GM21825 (cell line): ENCODE measurements around the gene UBA52.
A peak's percentile ranks its signal among the peaks of the same experiment; 100 is the strongest.
"Not testable (repeated sequence)": the region's sequence is repeated elsewhere in the genome, so short reads cannot be mapped to it uniquely, and the experiment has no call there.

Experiments used
- ATAC-seq: cut with Tn5 transposase; IDR thresholded peaks from one replicate; pipeline ENCODE4 v1.9.1; 2021; ENCODE audit warnings: mild to moderate bottlenecking, moderate library complexity; ENCODE audit not compliant: unreplicated experiment

The UBA52 gene

DNA sequence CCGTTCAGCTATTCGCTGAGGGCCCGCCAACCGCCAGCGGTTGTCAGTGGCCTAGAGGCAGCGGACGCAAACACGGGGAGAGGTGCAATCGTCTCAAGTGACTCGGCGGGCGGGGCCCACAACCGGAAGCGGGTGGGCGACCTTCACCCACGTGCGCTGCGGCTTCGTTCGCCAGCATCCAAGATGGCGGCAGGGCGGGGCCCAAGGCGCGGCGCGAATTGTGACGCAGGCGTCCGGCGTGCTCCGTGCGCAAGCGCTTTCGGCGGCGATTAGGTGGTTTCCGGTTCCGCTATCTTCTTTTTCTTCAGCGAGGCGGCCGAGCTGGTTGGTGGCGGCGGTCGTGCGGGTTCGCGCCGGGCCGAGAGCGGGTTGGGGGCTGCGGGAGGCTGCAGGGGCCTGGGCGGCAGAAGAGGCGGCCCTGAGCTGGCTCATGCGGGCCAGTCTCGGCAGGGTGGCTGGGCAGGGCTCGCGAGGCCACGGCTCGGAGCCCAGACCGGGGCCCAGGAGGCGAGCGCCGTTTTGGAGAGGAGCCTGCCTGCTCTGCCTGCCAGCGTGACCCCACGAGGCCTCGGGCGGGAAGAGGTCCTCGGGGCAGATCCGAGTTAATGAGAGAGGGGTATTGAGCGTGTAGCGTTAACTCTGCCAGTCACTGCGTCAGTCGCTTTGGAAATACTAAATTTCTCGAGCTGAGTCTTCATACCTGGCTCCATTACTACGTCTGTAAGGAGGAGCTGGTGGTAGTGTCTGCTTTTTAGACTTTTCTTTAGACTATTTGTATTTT lies at the start of gene UBA52:
UBA52 (plus strand) TSS at position 294 of the 781 bp plus-strand sequence. CDS start 1,444 bp downstream, outside the sequence.
- ATAC-seq, result peak; percentile 85

DNA sequence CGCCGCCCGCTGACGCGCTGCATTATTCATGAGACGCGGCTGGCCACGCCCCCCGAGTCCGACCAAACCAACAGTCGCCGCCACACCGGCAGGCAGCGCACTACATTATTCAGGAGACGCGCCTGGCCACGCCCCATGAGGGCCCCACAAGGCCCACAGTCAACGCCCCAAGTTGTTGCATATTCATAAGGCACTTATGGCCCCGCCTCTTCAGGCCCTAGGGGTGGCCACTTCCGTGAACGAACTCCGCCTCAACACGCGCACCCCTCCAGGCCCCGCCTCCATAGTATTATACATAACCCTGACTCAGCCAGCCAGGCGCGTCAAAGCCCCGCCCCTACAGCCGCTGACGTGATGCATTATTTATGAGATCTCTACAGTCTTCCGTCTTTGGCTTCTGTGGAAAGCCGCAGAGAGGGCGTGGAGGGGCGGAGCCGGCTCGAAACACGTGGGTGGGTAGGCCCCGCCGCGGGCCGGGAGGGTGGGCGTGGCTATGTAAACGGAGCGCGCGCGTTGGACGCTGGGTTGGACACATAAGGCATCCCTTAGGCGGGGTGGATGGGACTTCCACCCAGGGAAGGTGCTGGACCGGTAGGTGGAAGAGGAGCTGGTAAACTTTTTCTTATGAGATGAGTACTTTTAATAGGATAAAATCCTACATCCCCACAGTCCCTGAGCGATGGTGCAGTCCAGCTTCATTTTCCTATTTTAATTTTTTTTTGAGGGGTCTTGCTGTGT lies 49.4 kb upstream of the UBA52 start:
- ATAC-seq, result peak; percentile 79

DNA sequence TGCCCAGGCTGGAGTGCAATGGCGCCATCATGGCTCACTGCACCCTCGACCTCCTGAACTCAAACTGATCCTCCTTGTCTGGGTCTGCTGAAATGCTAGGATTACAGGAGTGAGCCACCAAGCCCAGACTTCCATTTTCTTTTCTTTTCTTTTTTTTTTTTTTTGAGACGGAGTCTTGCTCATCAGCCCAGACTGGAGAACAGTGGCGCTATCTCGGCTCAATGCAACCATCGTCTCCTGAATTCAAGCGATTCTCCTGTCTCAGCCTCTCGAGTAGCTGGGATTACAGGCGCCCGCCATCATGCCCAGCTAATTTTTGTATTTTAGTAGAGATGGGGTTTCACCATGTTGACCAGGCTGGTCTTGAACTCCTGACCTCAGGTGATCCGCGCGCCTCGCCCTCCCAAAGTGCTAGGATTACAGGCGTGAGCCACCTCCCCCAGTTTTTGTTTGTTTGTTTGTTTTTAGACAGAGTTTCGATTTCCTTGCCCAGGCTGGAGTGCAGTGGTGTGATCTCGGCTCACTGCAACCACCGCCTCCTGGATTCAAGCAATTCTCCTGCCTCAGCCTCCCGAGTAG lies 48.7 kb upstream of the UBA52 start:
- ATAC-seq, result not testable (repeated sequence)

GRCh38 chr19:18523841-18524240 lies 47.8 kb upstream of the UBA52 start:
- ATAC-seq, result no peak

DNA sequence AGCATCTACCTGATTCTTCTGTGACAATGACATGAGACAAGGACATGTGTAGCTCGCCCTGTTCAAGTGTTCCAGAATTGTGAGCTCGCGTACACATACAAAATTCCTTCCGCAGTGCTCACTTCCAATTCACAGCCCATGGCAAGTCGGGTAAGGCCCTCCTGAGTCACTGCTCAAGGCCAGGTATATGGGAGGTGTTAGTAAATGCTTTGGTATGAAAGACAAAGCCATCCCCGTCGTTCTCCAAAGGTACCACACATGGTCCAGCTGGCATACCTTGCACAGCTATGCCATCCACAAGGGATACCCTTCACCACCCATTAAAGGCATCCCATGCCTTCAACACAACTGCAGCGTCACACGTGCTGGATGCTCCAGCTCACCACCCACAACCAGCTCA lies 45.3 kb upstream of the UBA52 start:
- no peak for ATAC-seq

DNA sequence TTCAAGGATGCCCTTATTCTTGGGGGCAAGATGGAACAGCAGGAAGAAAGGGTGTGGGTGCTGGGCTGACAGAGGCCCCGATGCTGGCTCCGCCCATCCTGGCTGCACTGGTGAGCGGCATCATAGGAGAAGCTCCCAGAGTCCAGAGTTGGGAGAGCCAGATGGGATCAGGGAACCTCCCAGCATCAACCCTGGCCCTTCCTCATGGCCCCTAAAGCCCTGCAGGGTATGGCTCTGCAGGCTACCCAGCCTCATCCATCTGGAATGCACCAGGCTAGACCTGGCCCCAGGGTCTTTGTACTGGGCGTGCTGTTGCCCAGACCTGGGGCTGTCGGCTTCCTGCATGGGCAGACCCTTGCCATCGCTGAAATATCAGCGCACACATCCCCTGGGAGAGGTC lies 41.9 kb upstream of the UBA52 start:
- ATAC-seq, result no peak

DNA sequence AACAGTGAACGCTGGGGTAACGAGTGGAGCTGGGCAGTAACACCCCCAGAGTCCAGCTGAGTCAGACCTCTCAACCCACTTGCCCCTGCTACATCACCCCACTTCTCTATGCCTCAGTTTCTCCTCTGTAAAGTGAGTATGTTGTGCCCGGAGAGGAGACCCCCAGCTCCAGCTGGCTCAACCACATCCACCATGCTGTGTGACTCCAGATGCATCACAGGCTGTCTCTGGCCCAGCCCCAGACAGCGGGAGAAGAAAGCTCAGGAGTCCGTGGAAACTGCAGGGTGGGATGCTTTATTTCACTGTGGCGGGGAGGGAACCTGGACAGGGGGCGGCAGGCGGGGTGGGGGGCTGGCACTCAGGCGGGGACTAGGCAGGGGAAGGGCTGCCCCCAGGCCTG lies 40.2 kb upstream of the UBA52 start:
- ATAC-seq, result no peak

DNA sequence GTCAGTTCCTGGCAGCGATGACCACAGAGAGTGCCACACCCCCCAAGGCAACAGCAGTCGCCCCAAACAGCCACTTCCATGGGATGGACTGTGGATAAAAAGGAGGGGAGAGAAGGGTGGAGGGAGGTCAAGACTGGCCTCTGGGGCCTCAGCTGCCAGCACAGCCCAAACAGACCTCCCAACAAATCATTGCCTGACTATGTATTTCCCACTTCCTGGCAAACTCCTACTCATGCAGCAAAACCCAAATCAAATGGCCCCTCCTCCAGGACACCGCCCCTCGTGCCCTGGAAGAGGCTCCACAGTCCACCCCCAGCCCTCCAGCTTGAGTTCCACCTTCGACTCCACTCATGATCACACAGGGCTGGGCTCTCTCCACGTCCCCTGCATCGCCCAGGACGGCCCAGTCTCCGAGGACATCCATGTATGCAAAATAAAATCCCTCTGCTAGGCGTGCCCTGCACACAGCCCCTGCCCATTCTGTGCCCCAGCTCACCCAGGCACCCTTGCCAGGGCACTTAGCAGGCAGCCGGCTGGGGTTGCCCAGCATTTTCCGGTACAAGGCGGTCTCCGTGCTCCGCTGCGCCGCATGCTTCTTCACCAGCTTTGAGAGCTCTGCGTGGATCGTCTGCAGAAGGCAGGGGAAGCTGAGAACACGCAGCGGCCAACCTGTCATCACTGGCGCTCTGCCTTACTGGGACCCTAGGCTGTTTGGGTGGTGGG lies 39.3 kb upstream of the UBA52 start:
- no peak for ATAC-seq

GRCh38 chr19:18533058-18533457 lies 38.6 kb upstream of the UBA52 start:
- ATAC-seq, result no peak

GRCh38 chr19:18536475-18536874 lies 35.2 kb upstream of the UBA52 start:
- ATAC-seq, result no peak

- ATAC-seq, result no peak
Measured at GRCh38 chr19:18537431-18537830, 34.2 kb upstream of the UBA52 start.

DNA sequence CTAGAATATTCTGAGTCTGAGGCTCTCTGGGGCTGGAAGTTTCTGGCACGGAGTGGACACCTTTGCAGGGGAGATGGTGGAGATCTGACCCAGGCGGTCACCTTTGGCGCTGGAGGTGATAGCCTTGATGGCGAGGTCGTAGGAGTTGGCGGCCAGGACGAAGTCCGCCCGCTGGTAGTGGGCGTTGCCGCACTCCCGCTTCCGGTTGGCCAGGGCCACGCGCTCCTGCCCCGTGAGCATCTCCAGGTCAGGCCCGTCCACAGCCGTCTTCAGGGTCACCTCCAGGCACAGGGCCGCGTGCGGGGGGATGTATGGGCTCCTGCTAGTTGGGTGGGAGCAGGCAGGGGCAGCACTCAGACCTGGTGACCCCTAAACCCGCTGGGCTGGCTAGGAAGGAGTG lies 33.5 kb upstream of the UBA52 start:
- no peak for ATAC-seq

GRCh38 chr19:18539372-18539771 lies 32.3 kb upstream of the UBA52 start:
- ATAC-seq, result no peak

DNA sequence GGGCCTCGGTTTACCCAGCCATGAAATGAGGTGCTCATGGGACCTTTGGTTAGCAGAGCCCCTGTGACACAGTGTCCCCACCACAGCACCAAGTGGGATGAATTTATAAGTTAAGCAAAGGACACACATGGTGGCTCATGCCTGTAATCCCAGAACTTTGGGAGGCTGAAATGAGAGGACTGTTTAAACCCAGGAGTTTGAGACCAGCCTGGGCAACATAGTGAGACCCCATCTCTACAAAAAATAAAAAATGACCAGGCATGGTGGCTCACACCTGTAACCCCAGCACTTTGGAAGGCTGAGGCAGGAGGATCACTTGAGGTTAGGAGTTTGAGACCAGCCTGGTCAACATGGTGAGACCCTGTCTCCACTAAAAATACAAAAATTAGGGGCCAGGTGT lies 31.5 kb upstream of the UBA52 start:
- ATAC-seq, result not testable (repeated sequence)

- ATAC-seq, result no peak
Measured at GRCh38 chr19:18541258-18541991, 30.2 kb upstream of the UBA52 start.

DNA sequence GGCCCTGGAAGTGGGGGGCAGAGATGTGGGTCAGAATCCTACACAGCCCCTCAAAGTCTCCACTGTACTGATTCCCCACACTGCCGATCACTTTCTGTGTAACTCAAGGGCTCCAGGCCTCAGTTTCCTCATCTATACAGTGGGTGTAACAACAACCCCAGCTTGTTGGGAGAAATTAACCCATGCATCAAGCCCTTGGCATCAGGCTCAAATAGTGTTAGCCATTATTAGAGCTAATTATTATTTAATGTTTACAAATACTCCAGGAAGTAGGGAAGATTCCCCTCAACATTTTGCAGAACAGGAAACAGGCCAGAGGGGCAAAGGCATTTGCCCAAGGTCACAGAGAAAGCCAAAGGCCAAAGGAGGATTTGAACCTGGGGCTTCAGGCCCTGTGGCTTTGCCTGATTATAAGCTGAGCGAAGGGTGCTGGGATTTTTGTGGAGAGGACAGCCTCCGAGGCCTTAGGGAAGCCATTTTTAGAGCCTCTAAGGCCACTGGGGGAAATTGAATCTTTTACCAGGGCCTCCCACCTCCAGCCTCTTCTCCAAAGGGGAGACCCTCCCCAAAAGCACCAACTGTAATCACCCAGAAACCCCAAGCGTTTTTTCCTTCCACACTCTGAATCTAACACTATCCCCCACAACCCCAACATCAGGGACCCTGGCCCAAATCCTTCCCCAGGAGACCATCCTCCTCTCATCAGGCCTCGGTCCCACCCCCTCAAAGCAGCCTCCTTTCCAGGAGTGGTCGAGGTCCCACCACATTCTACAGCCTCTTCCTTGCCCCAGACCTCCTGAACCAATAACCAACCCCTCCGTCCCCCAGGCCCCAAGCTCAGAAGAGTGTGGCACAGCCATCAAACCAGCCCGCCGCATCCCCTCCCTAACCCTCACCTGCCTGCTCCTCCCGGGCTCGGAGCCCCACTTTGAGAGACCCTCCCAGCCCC lies 29.4 kb upstream of the UBA52 start:
- ATAC-seq, result no peak

- peak; percentile 90 for ATAC-seq
Measured at GRCh38 chr19:18542941-18543813, 28.5 kb upstream of the UBA52 start, which contains the start of gene FKBP8. FKBP8 (minus strand) TSS chr19:18543573; CDS start chr19:18541970, 1,603 bp downstream.

DNA sequence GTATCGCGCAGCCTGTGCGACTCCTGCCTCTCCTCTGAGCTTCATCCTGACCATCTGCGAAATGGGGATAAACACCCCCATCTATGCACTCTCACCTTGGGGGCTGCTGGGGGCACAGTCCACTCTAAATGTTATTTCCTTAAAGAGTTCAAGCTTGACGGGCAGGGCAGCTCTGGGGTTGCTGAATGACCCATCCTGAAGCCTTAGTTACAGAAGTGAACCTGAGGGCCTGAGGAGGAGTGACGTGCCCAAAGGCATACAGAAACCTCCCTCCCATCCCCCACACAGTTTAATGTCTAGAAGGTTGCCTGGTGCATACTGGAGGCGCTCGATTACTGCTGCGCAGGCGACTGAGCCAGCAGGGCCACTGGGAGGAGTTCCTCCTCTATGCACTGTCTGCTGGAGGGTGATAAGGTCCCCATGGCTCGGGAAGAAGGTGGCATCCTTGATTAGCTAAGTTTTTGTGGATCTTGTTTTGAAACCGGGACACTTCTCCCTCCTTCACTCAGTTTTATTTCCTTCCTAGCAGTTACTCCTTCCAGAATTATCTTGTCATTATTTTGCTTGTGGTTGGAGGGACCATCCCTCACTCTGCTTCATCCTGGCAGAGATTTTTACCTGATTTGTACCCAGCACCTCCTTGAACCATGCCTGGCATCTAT lies 27.7 kb upstream of the UBA52 start:
- ATAC-seq, result peak; percentile 39
